ENCODE measurements around the gene PEAR1.

- no peak for TF ChIP-seq POLR2AphosphoS5 (IDR thresholded peaks at IDR 0.05; ENCODE audit: low read depth, low read length)
- no peak for TF ChIP-seq POLR2A (IDR thresholded peaks at IDR 0.05; ENCODE audit: low read depth, low read length)
- TF ChIP-seq TAF1 (IDR thresholded peaks at IDR 0.05; ENCODE audit: low read depth, low read length) = no peak
- no peak for TF ChIP-seq SPI1 (IDR thresholded peaks at IDR 0.05; ENCODE audit: low read depth, low read length)
- TF ChIP-seq PAX5 (IDR thresholded peaks at IDR 0.05; ENCODE audit: insufficient read depth, low read length, severe bottlenecking) = no peak
Measured at GRCh38 chr1:156925154-156926010, 31.9 kb downstream of the PEAR1 start.
